ENCODE measurements around the gene INPP4B.

INPP4B gene

GRCh38 chr4:142467088-142467487, 379.0 kb downstream of the INPP4B start:
- no peaks in the 10 kb centered on the region for H3K79me1 ChIP-seq (replicated peaks; ENCODE audit: low read length, poor library complexity, severe bottlenecking)
- H2BK120ac ChIP-seq (ENCODE audit: low read depth, low read length) = no peak overlapping the region
- H4K91ac ChIP-seq (ENCODE audit: low read length) = no peak overlapping the region
- H3K27me3 ChIP-seq (ENCODE audit: control insufficient read depth in 1 of 2, insufficient read depth in 1 of 2, low read length in 2 of 2) = no peaks in the 10 kb centered on the region
- H3K18ac ChIP-seq (ENCODE audit: low read depth in 1 of 2, low read length in 2 of 2) = no peak overlapping the region
- H3K14ac ChIP-seq (ENCODE audit: low read length in 2 of 2) = no peak overlapping the region
- H3K4me1 ChIP-seq (ENCODE audit: control insufficient read depth, insufficient read depth, low read depth, low read length) = no peaks in the 10 kb centered on the region
- H3K23ac ChIP-seq (ENCODE audit: low read length in 2 of 2) = no peak overlapping the region
- H3K27ac ChIP-seq (ENCODE audit: low read length, poor library complexity, severe bottlenecking) = no peak overlapping the region
- no peak overlapping the region for H3K4ac ChIP-seq (ENCODE audit: low read depth in 1 of 2, low read length in 2 of 2)
- no peak overlapping the region for H3K4me2 ChIP-seq (ENCODE audit: low read length, poor library complexity, severe bottlenecking)
- DNase-seq = no peak
- no peak overlapping the region for H2BK5ac ChIP-seq (ENCODE audit: low read depth, low read length, poor library complexity, severe bottlenecking)
- no peak overlapping the region for H3K9ac ChIP-seq (ENCODE audit: low read length)
- H2BK15ac ChIP-seq (ENCODE audit: low read depth, poor library complexity, severe bottlenecking) = no peak overlapping the region
- H3K9me3 ChIP-seq (ENCODE audit: control insufficient read depth, low read length) = no peaks in the 10 kb centered on the region
- H4K8ac ChIP-seq (ENCODE audit: low read length) = no peak overlapping the region
- no peak overlapping the region for H3K4me3 ChIP-seq (ENCODE audit: insufficient read depth in 1 of 2, low read depth in 1 of 2, low read length in 2 of 2)
- H2AK5ac ChIP-seq (ENCODE audit: low read length, severe bottlenecking) = no peak overlapping the region
- 95% methylated on average over 4 of the region's 4 CpGs for WGBS
- H3K36me3 ChIP-seq (ENCODE audit: control insufficient read depth in 1 of 2, insufficient read depth in 2 of 2, low read depth in 1 of 2, low read length in 2 of 2) = no peaks in the 10 kb centered on the region
- no peak overlapping the region for H2AFZ ChIP-seq (ENCODE audit: low read depth, low read length)
- H2BK12ac ChIP-seq (ENCODE audit: low read length in 2 of 2) = no peak overlapping the region

- Histone ChIP-seq H3K27me3 (ENCODE audit: control insufficient read depth in 1 of 2, insufficient read depth in 1 of 2, low read length in 2 of 2) (no peaks in the 10 kb centered on the region), H3K18ac (ENCODE audit: low read depth in 1 of 2, low read length in 2 of 2) (no peak overlapping the region), H3K36me3 (ENCODE audit: control insufficient read depth in 1 of 2, insufficient read depth in 2 of 2, low read depth in 1 of 2, low read length in 2 of 2) (no peaks in the 10 kb centered on the region), H3K4me3 (ENCODE audit: insufficient read depth in 1 of 2, low read depth in 1 of 2, low read length in 2 of 2) (no peak overlapping the region), H2BK12ac (ENCODE audit: low read length in 2 of 2) (no peak overlapping the region), H3K4me2 (ENCODE audit: low read length, poor library complexity, severe bottlenecking) (no peak overlapping the region), H3K27ac (ENCODE audit: low read length, poor library complexity, severe bottlenecking) (no peak overlapping the region), H3K4me1 (ENCODE audit: control insufficient read depth, insufficient read depth, low read depth, low read length) (no peaks in the 10 kb centered on the region), H2AK5ac (ENCODE audit: low read length, severe bottlenecking) (no peak overlapping the region), H2BK5ac (ENCODE audit: low read depth, low read length, poor library complexity, severe bottlenecking) (no peak overlapping the region), H2BK120ac (ENCODE audit: low read depth, low read length) (no peak overlapping the region), H3K9ac (ENCODE audit: low read length) (no peak overlapping the region), H3K9me3 (ENCODE audit: control insufficient read depth, low read length) (no peaks in the 10 kb centered on the region), H3K79me1 (replicated peaks; ENCODE audit: low read length, poor library complexity, severe bottlenecking) (no peaks in the 10 kb centered on the region), H3K23ac (ENCODE audit: low read length in 2 of 2) (no peak overlapping the region), H4K91ac (ENCODE audit: low read length) (no peak overlapping the region), H2AFZ (ENCODE audit: low read depth, low read length) (no peak overlapping the region), H3K4ac (ENCODE audit: low read depth in 1 of 2, low read length in 2 of 2) (no peak overlapping the region), H2BK15ac (ENCODE audit: low read depth, poor library complexity, severe bottlenecking) (no peak overlapping the region), H3K14ac (ENCODE audit: low read length in 2 of 2) (no peak overlapping the region), H4K8ac (ENCODE audit: low read length) (no peak overlapping the region)
- no CpG with 5 or more reads among the region's 1 CpG for WGBS
- no peak for DNase-seq
Observed at GRCh38 chr4:142465526-142465925, 380.6 kb downstream of the INPP4B start.

GRCh38 chr4:142463206-142463605, 382.9 kb downstream of the INPP4B start:
- no peak overlapping the region for H3K4ac ChIP-seq (ENCODE audit: low read depth in 1 of 2, low read length in 2 of 2)
- no peaks in the 10 kb centered on the region for H3K4me1 ChIP-seq (ENCODE audit: control insufficient read depth, insufficient read depth, low read depth, low read length)
- H3K79me1 ChIP-seq (replicated peaks; ENCODE audit: low read length, poor library complexity, severe bottlenecking) = no peaks in the 10 kb centered on the region
- no peak overlapping the region for H3K23ac ChIP-seq (ENCODE audit: low read length in 2 of 2)
- no peak overlapping the region for H3K18ac ChIP-seq (ENCODE audit: low read depth in 1 of 2, low read length in 2 of 2)
- no peak overlapping the region for H2AK5ac ChIP-seq (ENCODE audit: low read length, severe bottlenecking)
- no peak overlapping the region for H2AFZ ChIP-seq (ENCODE audit: low read depth, low read length)
- no peak overlapping the region for H2BK15ac ChIP-seq (ENCODE audit: low read depth, poor library complexity, severe bottlenecking)
- H3K36me3 ChIP-seq (ENCODE audit: control insufficient read depth in 1 of 2, insufficient read depth in 2 of 2, low read depth in 1 of 2, low read length in 2 of 2) = no peaks in the 10 kb centered on the region
- H3K4me2 ChIP-seq (ENCODE audit: low read length, poor library complexity, severe bottlenecking) = no peak overlapping the region
- no peak overlapping the region for H2BK120ac ChIP-seq (ENCODE audit: low read depth, low read length)
- H2BK12ac ChIP-seq (ENCODE audit: low read length in 2 of 2) = no peak overlapping the region
- DNase-seq = no peak
- no peaks in the 10 kb centered on the region for H3K9me3 ChIP-seq (ENCODE audit: control insufficient read depth, low read length)
- no peak overlapping the region for H3K14ac ChIP-seq (ENCODE audit: low read length in 2 of 2)
- no peak overlapping the region for H4K91ac ChIP-seq (ENCODE audit: low read length)
- WGBS = 94% methylated on average over 2 of the region's 2 CpGs
- H3K27ac ChIP-seq (ENCODE audit: low read length, poor library complexity, severe bottlenecking) = no peak overlapping the region
- H4K8ac ChIP-seq (ENCODE audit: low read length) = no peak overlapping the region
- no peaks in the 10 kb centered on the region for H3K27me3 ChIP-seq (ENCODE audit: control insufficient read depth in 1 of 2, insufficient read depth in 1 of 2, low read length in 2 of 2)
- H3K9ac ChIP-seq (ENCODE audit: low read length) = no peak overlapping the region
- no peak overlapping the region for H2BK5ac ChIP-seq (ENCODE audit: low read depth, low read length, poor library complexity, severe bottlenecking)
- H3K4me3 ChIP-seq (ENCODE audit: insufficient read depth in 1 of 2, low read depth in 1 of 2, low read length in 2 of 2) = no peak overlapping the region

- no peak overlapping the region for H3K14ac ChIP-seq (ENCODE audit: low read length in 2 of 2)
- H3K18ac ChIP-seq (ENCODE audit: low read depth in 1 of 2, low read length in 2 of 2) = no peak overlapping the region
- no peak overlapping the region for H2AFZ ChIP-seq (ENCODE audit: low read depth, low read length)
- no peaks in the 10 kb centered on the region for H3K27me3 ChIP-seq (ENCODE audit: control insufficient read depth in 1 of 2, insufficient read depth in 1 of 2, low read length in 2 of 2)
- no peak overlapping the region for H3K4ac ChIP-seq (ENCODE audit: low read depth in 1 of 2, low read length in 2 of 2)
- no peak overlapping the region for H4K8ac ChIP-seq (ENCODE audit: low read length)
- H4K91ac ChIP-seq (ENCODE audit: low read length) = no peak overlapping the region
- H2BK120ac ChIP-seq (ENCODE audit: low read depth, low read length) = no peak overlapping the region
- H3K4me2 ChIP-seq (ENCODE audit: low read length, poor library complexity, severe bottlenecking) = no peak overlapping the region
- H3K4me3 ChIP-seq (ENCODE audit: insufficient read depth in 1 of 2, low read depth in 1 of 2, low read length in 2 of 2) = peak overlapping the region in 1 of 2 experiments; percentile 6
- H2BK12ac ChIP-seq (ENCODE audit: low read length in 2 of 2) = no peak overlapping the region
- H3K23ac ChIP-seq (ENCODE audit: low read length in 2 of 2) = no peak overlapping the region
- no peaks in the 10 kb centered on the region for H3K9me3 ChIP-seq (ENCODE audit: control insufficient read depth, low read length)
- H3K79me1 ChIP-seq (replicated peaks; ENCODE audit: low read length, poor library complexity, severe bottlenecking) = no peaks in the 10 kb centered on the region
- WGBS = 73% methylated on average over 6 of the region's 6 CpGs
- DNase-seq = no peak
- no peak overlapping the region for H2AK5ac ChIP-seq (ENCODE audit: low read length, severe bottlenecking)
- no peak overlapping the region for H3K9ac ChIP-seq (ENCODE audit: low read length)
- H3K27ac ChIP-seq (ENCODE audit: low read length, poor library complexity, severe bottlenecking) = no peak overlapping the region
- H2BK5ac ChIP-seq (ENCODE audit: low read depth, low read length, poor library complexity, severe bottlenecking) = no peak overlapping the region
- H2BK15ac ChIP-seq (ENCODE audit: low read depth, poor library complexity, severe bottlenecking) = peak overlapping the region; percentile 6
- H3K36me3 ChIP-seq (ENCODE audit: control insufficient read depth in 1 of 2, insufficient read depth in 2 of 2, low read depth in 1 of 2, low read length in 2 of 2) = no peaks in the 10 kb centered on the region
- H3K4me1 ChIP-seq (ENCODE audit: control insufficient read depth, insufficient read depth, low read depth, low read length) = no peaks in the 10 kb centered on the region
Observed at GRCh38 chr4:142452161-142452855, 393.8 kb downstream of the INPP4B start.

All from mesenchymal stem cell (in vitro differentiated cells and primary cell).